DMS53 treated with DMSO at 0.1 percent for 48 hours (cell line): Measurements from ENCODE around the gene PGAM4.
"Not testable (repeated sequence)": the region's sequence is repeated elsewhere in the genome, so short reads cannot be mapped to it uniquely, and the experiment has no call there.

Experiments used
- DNase-seq: peaks from one replicate; lab custom pipeline; 2025; ENCODE audit not compliant: unreplicated experiment; lab: John Stamatoyannopoulos, UW

Gene PGAM4

GRCh38 chrX:77930581-77930980 lies 38.9 kb downstream of the PGAM4 start:
- no peak for DNase-seq

GRCh38 chrX:77925764-77926163 lies 43.7 kb downstream of the PGAM4 start:
- no peak for DNase-seq

GRCh38 chrX:77924320-77924859 lies 45.0 kb downstream of the PGAM4 start:
- DNase-seq = no peak

GRCh38 chrX:77922787-77923186 lies 46.7 kb downstream of the PGAM4 start:
- no peak for DNase-seq

- DNase-seq = not testable (repeated sequence)
Observed at GRCh38 chrX:77919370-77919769, 50.1 kb downstream of the PGAM4 start.

- no peak for DNase-seq
Observed at GRCh38 chrX:77918568-77918967, 50.9 kb downstream of the PGAM4 start.
